ENCODE data around the gene SPATA13.
"Not testable (repeated sequence)": the region's sequence is repeated elsewhere in the genome, so short reads cannot be mapped to it uniquely, and the experiment has no call there.

SPATA13 gene

GRCh38 chr13:24338721-24339120, 178.2 kb downstream of the SPATA13 start:
- DNase-seq (ENCODE audit: extremely low spot score, insufficient read length, low read depth) (no peak), FAIRE-seq (no peak)

GRCh38 chr13:24339937-24340607, 179.6 kb downstream of the SPATA13 start:
- FAIRE-seq, result no peak
- DNase-seq (ENCODE audit: extremely low spot score, insufficient read length, low read depth), result no peak

GRCh38 chr13:24340608-24340955, 180.1 kb downstream of the SPATA13 start:
- FAIRE-seq, result no peak
- no peak for DNase-seq (ENCODE audit: extremely low spot score, insufficient read length, low read depth)

- FAIRE-seq (no peak), DNase-seq (ENCODE audit: extremely low spot score, insufficient read length, low read depth) (no peak)
Measured at GRCh38 chr13:24341439-24341838, 180.9 kb downstream of the SPATA13 start.

- FAIRE-seq (no peak), DNase-seq (ENCODE audit: extremely low spot score, insufficient read length, low read depth) (no peak)
Measured at GRCh38 chr13:24348385-24348784, 187.9 kb downstream of the SPATA13 start.

GRCh38 chr13:24348797-24349515, 188.4 kb downstream of the SPATA13 start:
- no peak for FAIRE-seq
- no peak for DNase-seq (ENCODE audit: extremely low spot score, insufficient read length, low read depth)

- not testable (repeated sequence) for FAIRE-seq; DNase-seq (ENCODE audit: extremely low spot score, insufficient read length, low read depth)
Measured at GRCh38 chr13:24349778-24350664, 189.5 kb downstream of the SPATA13 start.

GRCh38 chr13:24351423-24351822, 190.9 kb downstream of the SPATA13 start:
- FAIRE-seq (no peak), DNase-seq (ENCODE audit: extremely low spot score, insufficient read length, low read depth) (no peak)

- DNase-seq (ENCODE audit: extremely low spot score, insufficient read length, low read depth), result no peak
- FAIRE-seq, result no peak
Measured at GRCh38 chr13:24353736-24354135, 193.2 kb downstream of the SPATA13 start.

GRCh38 chr13:24355103-24355502, 194.6 kb downstream of the SPATA13 start:
- DNase-seq (ENCODE audit: extremely low spot score, insufficient read length, low read depth) (no peak), FAIRE-seq (no peak)

- DNase-seq (ENCODE audit: extremely low spot score, insufficient read length, low read depth) (no peak), FAIRE-seq (peak; percentile 21)
Measured at GRCh38 chr13:24356270-24356669, 195.8 kb downstream of the SPATA13 start.

All from GM18507 (cell line).